Epithelial cell of proximal tubule (primary cell): ENCODE results near the gene NBEAL1. TPM values are rescaled to one million over a fixed set of nuclear protein-coding genes. Genes with fewer than 3 reads are reported as not detected.
A peak's percentile ranks its signal among the peaks of the same experiment; 100 is the strongest.

ENCODE experiments used
- DNase-seq: peaks from one replicate; pipeline ENCODE4 v3.0.0-alpha.2; 2011; ENCODE audit warnings: low read depth
- H3K4me3 ChIP-seq: 2 replicates; pipeline ENCODE4 v1.5.1; 2011; ENCODE audit warnings: low read depth, mild to moderate bottlenecking, low read length
- CTCF ChIP-seq: conservative IDR thresholded peaks from 2 replicates; pipeline ENCODE4 v1.5.1; 2012; ENCODE audit warnings: low read depth, mild to moderate bottlenecking, low read length
- total RNA-seq: library from RNA; depleted of rRNA; stranded (reverse); fragments of >200 nt; gene quantifications from 2 replicates; pipeline ENCODE4 v1.2.3, GENCODE V29; 2015

Gene NBEAL1
- total RNA-seq, 1 donor from 2014 or later, result 11.5 TPM

- H3K4me3 ChIP-seq, result peak overlapping the region; percentile 89
- no peak for TF ChIP-seq CTCF
- no peak for DNase-seq
Measured at GRCh38 chr2:203237346-203238238, 222.9 kb downstream of the NBEAL1 start.

- peak overlapping the region; percentile 89 for H3K4me3 ChIP-seq
- no peak for TF ChIP-seq CTCF
- no peak for DNase-seq
Measured at GRCh38 chr2:203238292-203238703, 223.6 kb downstream of the NBEAL1 start.

- peak; percentile 36 for TF ChIP-seq CTCF
- H3K4me3 ChIP-seq, result peak within 1 kb of the TSS; percentile 89
- peak; percentile 38 for DNase-seq
Measured at GRCh38 chr2:203238704-203239526, 224.2 kb downstream of the NBEAL1 start, which contains the start of gene CYP20A1. CYP20A1 (plus strand) TSS chr2:203239018; CDS start chr2:203239063, 45 bp downstream.

GRCh38 chr2:203240491-203240890 lies 225.8 kb downstream of the NBEAL1 start:
- DNase-seq, result no peak
- peak overlapping the region; percentile 89 for H3K4me3 ChIP-seq
- TF ChIP-seq CTCF, result no peak

GRCh38 chr2:203242518-203242917 lies 227.8 kb downstream of the NBEAL1 start:
- DNase-seq, result no peak
- H3K4me3 ChIP-seq, result no peak overlapping the region
- no peak for TF ChIP-seq CTCF

- no peak overlapping the region for H3K4me3 ChIP-seq
- TF ChIP-seq CTCF, result no peak
- DNase-seq, result no peak
Measured at GRCh38 chr2:203246646-203247045, 232.0 kb downstream of the NBEAL1 start.
